Femur (tissue), 1 donor: ENCODE data around the gene OBSL1.

Experiments used
- DNase-seq: peaks from one replicate; pipeline ENCODE4 v3.0.0-alpha.2; 2017

The OBSL1 gene

DNA sequence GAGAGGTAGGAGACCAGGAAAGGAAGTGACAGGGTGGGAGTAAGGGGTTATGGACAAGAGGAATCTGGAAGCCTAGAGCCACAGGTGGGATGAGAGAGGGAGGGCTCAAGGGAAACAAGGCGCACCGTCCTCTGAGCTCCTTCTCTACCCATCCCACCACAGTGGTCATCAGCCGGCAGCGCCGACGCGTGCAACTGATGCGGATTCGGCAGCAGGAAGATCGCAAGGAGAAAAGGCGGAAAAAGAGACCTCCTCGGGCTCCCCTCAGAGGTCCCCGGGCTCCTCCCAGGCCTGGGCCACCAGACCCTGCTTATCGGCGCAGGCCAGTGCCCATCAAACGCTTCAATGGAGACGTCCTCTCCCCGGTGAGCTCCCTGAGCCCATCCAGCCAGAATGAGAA lies 22.3 kb downstream of the OBSL1 start:
- DNase-seq = no peak

- DNase-seq = no peak
Observed at GRCh38 chr2:219547621-219548020, 23.7 kb downstream of the OBSL1 start.

DNA sequence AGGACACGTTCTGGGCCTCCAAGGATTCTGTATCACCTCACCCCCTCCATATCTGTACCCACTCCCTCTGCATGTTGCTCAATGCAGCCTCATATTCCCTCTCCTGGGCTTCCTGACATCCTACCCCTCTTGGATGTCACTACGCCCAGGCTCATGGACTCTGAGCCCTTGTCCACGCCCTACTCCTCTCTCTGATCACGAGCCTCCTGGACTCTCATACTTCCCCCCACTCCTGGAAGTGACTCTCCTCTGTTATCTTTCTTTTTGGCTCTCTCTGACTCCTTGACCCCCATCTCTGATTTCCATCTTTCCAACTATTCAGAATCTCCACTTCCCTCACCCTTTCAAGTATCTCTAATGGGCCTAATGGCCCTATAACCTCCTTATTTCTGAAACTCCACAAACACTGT lies 25.4 kb downstream of the OBSL1 start:
- no peak for DNase-seq

DNA sequence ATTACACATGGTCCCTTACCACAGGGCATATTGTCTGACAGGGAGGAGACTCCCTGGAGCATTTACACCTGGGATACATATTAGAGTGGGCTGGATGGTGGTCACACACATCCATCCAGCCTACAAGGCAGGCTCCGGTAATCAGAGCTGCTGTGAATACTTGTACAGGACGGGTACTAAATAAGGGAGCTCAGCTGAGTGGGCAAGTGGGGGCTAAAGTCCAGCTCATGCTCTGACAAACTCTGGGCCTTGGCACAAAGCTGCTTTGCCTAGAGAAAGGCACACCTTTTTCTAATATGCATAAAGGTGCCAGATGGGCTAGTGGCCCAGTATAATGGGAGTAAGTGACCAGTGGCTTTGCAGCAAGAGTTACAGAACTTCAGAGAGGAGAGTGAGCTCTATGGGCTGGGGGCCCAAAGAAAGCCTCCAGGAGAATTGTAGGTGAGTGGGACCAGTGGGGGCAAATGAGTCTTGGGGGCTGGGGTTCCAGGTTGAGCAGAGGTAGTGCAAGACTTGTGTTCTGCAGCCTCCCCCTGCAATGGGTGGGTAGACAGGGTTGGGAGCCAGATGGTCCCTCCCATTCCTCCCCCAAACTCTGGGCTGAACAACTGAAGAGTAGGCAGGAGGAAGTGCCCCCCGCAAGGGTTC lies 25.9 kb downstream of the OBSL1 start:
- no peak for DNase-seq

DNA sequence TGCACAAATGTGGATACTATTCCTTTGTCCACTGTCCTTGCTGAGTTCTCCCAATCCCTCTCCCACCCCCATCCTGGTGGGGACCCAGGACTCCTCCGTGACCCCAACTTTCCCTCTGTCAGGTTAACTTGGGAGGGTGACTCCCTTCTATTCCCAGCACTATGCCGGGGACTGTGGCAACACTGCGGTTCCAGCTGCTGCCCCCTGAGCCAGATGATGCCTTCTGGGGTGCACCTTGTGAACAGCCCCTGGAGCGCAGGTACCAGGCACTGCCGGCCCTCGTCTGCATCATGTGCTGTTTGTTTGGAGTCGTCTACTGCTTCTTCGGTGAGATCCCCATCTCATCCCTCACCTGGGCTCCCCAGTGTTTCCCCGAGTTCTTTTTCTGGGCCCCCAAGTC lies 26.8 kb downstream of the OBSL1 start:
- no peak for DNase-seq

DNA sequence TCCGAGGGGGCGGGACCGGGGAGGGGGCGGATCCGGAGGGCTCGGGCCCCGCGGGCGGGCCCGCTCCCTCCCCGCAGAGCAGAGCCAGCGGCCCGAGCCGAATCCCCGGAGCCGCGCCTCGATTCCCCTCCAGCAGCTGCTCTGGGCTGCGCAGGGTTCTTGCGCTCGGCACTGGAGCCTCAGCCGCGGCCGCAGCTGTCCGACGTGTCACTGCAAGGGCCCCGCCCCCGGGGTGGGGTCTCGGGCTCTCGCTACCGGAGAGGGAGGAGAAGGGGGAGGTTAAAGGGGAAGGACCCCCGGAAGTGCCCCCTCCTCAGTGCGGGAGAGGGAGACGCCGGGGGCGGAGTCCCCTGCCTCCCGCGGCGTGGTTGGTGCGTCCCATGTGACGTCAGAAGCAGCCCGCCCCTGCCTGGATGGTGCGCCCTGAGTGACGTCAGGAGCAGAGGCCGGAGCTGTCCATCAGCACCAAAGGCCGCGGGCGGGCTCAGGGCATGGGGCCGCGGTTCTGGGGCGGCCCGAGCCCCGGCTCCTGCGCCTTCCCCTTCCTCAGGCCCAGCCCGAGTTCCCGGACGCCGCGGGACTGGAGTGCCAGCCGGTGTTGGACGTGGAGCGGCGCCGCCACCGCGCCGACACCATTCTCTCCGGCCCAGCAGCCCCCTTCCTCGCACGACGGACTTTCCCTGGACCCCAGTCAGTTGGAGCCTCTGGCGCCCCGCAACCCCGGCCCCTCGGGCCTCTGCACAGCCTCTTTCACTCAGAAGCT lies 27.6 kb downstream of the OBSL1 start, which contains the start of the genes CHPF and TMEM198:
CHPF (minus strand) TSS at position 214 of the 763 bp plus-strand sequence. CDS start 271 bp downstream, outside the sequence.
TMEM198 (plus strand) TSS at position 433 of the 763 bp plus-strand sequence. CDS start 700 bp downstream, outside the sequence.
- peak; percentile 99 for DNase-seq

DNA sequence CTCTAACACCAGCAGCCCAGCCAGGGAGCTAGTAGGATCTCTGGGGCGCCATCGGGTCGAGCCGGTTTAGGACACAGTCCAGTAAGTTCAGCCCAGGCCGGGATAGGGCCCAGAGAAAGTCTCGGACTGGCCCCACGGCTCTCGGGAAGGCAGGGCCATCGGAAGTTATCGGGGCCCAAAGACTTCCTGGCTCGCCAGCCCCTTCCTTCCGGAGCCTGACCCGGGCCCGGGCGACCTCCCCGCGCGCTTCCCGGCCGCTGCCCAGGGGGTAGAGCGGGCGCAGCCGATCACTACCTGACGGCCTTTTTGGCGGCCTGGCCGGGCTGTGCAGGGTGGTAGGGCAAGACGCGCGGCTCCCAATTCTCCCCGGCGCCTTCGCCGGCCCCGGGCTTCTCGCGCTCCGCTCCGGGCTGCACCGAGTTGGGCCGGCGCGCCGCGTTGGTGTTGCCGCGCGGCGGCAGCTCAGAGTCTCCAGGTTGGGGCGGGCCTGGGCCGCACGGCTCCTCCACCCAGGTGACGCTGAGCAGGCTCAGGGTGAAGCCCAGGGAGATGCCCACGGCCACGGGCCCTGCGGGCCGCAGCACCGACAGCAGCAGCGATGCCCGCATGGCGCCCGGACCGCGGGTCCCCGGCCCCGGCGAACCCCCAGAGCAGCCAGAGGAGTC lies 28.3 kb downstream of the OBSL1 start:
- no peak for DNase-seq

- peak; percentile 86 for DNase-seq
Observed at GRCh38 chr2:219541611-219542180, 29.6 kb downstream of the OBSL1 start.

GRCh38 chr2:219540784-219541504 lies 30.4 kb downstream of the OBSL1 start:
- no peak for DNase-seq

DNA sequence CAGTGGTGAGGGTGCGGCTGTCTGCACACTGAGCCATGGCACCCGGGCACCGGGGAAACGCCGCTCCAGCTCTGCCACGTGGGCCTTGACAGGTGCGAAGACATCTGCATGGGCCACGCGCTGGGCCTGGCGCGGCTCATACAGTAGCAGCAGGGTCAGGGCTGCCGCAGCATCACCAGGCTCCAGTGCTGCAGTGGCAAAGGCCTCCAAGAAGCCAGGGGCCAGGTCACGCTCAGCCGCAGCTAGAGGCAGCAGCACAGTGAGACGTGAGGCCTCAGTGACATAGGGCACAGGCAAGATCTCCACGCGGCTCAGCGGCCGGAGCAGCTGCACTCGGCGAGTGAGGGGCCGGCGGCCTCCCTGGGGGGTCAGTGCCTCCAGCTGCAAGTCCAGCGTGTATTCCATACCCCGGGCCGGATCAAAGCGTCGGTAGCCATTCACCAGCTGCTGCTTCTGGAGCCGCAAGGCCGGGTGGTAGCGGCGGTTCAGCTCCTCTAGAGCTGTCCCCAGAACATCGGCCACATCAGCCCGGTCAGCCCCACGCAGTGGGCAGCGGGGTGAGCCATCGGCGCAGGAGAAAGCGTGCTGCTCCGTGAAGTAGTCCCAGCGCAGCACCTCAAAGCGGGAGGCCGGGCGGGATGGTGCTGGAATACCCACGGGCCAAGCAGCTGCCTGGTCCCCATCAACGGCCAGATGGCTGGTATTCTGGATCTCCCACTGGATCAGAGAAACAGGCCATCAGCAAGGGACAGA lies 31.2 kb downstream of the OBSL1 start:
- DNase-seq = no peak

GRCh38 chr2:219538956-219539788 lies 32.2 kb downstream of the OBSL1 start:
- no peak for DNase-seq

DNA sequence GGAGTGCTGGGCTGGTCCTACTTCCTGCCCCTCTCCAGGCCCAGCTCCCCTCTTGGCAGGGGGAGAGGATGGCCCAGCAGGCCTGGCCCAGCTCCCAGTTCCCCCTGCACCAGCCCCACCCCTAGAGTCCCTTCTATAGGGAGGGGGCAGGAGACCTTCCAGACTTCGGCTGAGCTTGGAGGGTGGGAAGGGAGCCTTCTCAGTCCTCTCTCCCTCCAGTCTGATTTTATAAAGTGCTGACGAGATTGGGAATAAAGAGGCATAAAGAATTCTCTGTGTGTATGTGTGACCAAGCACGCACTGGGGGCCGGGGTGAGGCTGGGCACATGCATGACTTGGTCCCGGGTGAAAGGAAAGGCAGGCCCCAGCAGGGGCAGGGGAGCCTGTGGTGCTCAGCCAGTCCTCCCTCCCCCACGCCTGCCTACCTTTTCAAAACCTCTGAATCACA lies 32.8 kb downstream of the OBSL1 start:
- peak; percentile 74 for DNase-seq

- DNase-seq = no peak
Observed at GRCh38 chr2:219537657-219538488, 33.5 kb downstream of the OBSL1 start.

DNA sequence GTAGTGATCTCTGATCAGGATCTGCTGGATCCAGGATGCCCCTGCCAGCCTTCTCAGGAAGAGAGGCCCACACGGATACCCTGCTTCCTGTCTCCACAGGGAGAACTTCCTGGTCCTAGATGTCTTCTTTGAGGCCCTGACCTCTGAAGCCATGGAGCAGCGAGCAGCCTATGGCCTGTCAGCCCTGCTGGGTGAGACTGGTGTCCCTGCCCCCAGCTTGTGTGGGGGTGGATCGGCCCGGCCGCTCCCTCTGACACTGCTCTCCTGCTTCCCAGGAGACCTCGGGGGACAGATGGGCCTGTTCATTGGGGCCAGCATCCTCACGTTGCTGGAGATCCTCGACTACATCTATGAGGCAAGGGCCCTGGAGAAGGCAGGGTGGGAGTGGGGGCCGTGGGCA lies 34.4 kb downstream of the OBSL1 start:
- no peak for DNase-seq

GRCh38 chr2:219536425-219536824 lies 34.9 kb downstream of the OBSL1 start:
- no peak for DNase-seq

DNA sequence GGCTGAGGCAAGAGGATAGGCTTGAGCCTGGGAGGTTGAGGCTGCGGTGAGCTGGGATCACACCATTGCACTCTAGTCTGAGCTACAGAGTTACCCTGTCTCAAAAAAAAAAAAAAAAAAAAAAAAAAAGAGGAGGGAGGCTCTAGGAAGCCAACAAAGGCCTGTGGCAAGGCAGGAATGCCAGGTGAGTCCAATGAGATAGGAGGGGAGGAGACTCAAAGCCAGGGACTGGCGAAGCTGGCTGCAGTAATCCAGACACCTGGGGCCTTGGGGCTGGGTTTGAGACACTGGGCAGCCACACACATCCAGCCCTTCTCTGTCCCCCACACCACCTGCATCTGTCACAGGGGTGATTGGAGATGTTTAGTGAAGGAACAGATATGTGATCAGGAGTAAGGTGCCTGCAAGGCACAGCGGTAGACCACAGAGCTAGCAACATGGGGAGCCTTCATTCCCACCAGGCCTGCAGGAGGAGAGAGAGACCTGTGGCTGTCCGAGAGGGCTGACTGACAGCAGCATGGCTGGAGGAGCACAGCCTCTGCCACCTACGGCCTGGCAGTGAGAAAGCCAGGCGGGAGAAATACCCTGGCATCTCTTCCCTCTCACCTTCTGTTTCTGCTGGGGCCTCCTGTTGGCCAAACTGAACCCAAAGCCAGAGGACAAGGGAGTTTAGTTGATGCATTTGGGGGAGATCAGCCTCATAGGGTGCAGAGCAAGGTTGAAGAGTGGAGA lies 37.2 kb downstream of the OBSL1 start:
- DNase-seq = no peak

DNA sequence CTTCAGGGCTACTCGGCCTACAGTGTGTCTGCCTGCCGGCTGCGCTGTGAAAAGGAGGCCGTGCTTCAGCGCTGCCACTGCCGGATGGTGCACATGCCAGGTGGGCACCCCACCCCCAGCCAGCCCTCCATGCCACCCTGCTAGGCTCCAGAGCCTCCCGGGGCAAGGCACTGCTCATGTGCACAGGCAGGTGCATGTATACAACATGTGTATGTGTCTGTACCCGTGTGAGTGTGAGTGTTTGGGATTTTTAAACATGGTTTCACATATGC lies 39.0 kb downstream of the OBSL1 start:
- DNase-seq = no peak

GRCh38 chr2:219531639-219532377 lies 39.5 kb downstream of the OBSL1 start:
- no peak for DNase-seq
